ENCODE data around the gene SLC25A34. TPM values are rescaled to one million over a fixed set of nuclear protein-coding genes. Genes with fewer than 3 reads are reported as not detected.

The SLC25A34 gene
- total RNA-seq, 1 experiment from 2014 or later: 0.59 TPM

DNA sequence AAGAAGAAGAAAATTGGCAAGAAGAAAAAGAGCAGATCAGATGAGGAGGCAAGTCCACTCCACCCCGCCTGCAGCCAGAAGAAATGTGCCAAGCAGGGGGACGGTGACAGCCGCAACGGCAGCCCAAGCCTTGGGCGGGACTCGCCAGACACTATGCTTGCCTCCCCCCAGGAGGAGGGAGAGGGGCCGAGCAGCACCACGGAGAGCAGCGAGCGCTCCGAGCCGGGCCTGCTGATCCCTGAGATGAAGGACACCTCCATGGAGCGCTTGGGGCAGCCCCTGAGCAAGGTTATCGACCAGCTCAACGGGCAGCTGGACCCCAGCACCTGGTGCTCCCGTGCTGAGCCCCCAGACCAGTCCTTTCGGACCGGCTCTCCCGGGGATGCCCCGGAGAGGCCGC is 9.0 kb upstream of the SLC25A34 start:
- Histone ChIP-seq H3K36me3 (ENCODE audit: control insufficient read depth in 1 of 2, insufficient read depth in 2 of 2, low read length in 2 of 2) (peaks cover 0 to 7% of the 10 kb centered on the region in 2 experiments; a peak in 1 of 4 replicates), H3K4me1 (ENCODE audit: control insufficient read depth in 1 of 2, insufficient read depth in 2 of 2, low read length in 2 of 2) (peaks cover 0 to 5% of the 10 kb centered on the region in 2 experiments; a peak in 1 of 4 replicates), H3K9me3 (ENCODE audit: control insufficient read depth in 1 of 2, insufficient read depth in 1 of 2, low read depth in 1 of 2, low read length in 2 of 2) (no peaks in the 10 kb centered on the region), H3K4me3 (replicated peaks in 1 of 2; ENCODE audit: low read depth in 1 of 2, low read length in 2 of 2) (no peak overlapping the region), H3K27me3 (ENCODE audit: insufficient read depth, low read length) (no peaks in the 10 kb centered on the region), H4K20me1 (ENCODE audit: insufficient read depth) (no peaks in the 10 kb centered on the region), H3K9ac (ENCODE audit: low read length) (no peak overlapping the region), H3K9me2 (ENCODE audit: insufficient read depth) (no peaks in the 10 kb centered on the region), H3K4me2 (ENCODE audit: low read length) (no peak overlapping the region), H3K27ac (ENCODE audit: low read depth, low read length) (no peak overlapping the region), H3K79me2 (ENCODE audit: insufficient read depth, low read length) (no peaks in the 10 kb centered on the region), H2AFZ (ENCODE audit: low read depth, low read length, poor library complexity, severe bottlenecking) (no peak overlapping the region)
- ChIA-PET RAD21 (ENCODE audit: low non-redundant PET in 1 of 2, low total read pairs in 2 of 2, uncharacterized antibody in 2 of 2, unreplicated experiment in 2 of 2) (no interaction called here), CTCF (no interaction called here), POLR2A (no interaction called here)
- no peak for ATAC-seq
- BruUV-seq (replicated peaks): no TSS peak
- TF ChIP-seq SRF (IDR thresholded peaks at IDR 0.05; ENCODE audit: low read depth): no peak
- no peak for TF ChIP-seq SP1 (IDR thresholded peaks at IDR 0.05; ENCODE audit: low read depth)
- TF ChIP-seq, protein P1, sequence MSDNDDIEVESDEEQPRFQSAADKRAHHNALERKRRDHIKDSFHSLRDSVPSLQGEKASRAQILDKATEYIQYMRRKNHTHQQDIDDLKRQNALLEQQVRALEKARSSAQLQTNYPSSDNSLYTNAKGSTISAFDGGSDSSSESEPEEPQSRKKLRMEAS (IDR thresholded peaks at IDR 0.05): no peak
- TF ChIP-seq POLR2A (IDR thresholded peaks at IDR 0.05; ENCODE audit: borderline replicate concordance, extremely low read depth, insufficient read depth, insufficient read length): no peak
- TF ChIP-seq RAD21 (IDR thresholded peaks at IDR 0.05; ENCODE audit: low read depth): no peak
- TF ChIP-seq YY1 (IDR thresholded peaks at IDR 0.05; ENCODE audit: extremely low read depth, insufficient replicate concordance, low read depth, low read length): no peak
- TF ChIP-seq CBX3 (IDR thresholded peaks at IDR 0.05; ENCODE audit: low read depth): no peak
- no peak for TF ChIP-seq EZH2 (IDR thresholded peaks at IDR 0.05)
- no peak for TF ChIP-seq SIN3A (IDR thresholded peaks at IDR 0.05; ENCODE audit: low read depth)
- TF ChIP-seq FOSL1 (IDR thresholded peaks at IDR 0.05; ENCODE audit: low read depth): no peak
- TF ChIP-seq, protein P2, sequence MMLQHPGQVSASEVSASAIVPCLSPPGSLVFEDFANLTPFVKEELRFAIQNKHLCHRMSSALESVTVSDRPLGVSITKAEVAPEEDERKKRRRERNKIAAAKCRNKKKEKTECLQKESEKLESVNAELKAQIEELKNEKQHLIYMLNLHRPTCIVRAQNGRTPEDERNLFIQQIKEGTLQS (IDR thresholded peaks at IDR 0.05): no peak
- TF ChIP-seq, protein P3, sequence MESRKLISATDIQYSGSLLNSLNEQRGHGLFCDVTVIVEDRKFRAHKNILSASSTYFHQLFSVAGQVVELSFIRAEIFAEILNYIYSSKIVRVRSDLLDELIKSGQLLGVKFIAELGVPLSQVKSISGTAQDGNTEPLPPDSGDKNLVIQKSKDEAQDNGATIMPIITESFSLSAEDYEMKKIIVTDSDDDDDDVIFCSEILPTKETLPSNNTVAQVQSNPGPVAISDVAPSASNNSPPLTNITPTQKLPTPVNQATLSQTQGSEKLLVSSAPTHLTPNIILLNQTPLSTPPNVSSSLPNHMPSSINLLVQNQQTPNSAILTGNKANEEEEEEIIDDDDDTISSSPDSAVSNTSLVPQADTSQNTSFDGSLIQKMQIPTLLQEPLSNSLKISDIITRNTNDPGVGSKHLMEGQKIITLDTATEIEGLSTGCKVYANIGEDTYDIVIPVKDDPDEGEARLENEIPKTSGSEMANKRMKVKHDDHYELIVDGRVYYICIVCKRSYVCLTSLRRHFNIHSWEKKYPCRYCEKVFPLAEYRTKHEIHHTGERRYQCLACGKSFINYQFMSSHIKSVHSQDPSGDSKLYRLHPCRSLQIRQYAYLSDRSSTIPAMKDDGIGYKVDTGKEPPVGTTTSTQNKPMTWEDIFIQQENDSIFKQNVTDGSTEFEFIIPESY (IDR thresholded peaks at IDR 0.05; ENCODE audit: extremely low read depth, insufficient replicate concordance, low read length): no peak
- TF ChIP-seq, protein P4, sequence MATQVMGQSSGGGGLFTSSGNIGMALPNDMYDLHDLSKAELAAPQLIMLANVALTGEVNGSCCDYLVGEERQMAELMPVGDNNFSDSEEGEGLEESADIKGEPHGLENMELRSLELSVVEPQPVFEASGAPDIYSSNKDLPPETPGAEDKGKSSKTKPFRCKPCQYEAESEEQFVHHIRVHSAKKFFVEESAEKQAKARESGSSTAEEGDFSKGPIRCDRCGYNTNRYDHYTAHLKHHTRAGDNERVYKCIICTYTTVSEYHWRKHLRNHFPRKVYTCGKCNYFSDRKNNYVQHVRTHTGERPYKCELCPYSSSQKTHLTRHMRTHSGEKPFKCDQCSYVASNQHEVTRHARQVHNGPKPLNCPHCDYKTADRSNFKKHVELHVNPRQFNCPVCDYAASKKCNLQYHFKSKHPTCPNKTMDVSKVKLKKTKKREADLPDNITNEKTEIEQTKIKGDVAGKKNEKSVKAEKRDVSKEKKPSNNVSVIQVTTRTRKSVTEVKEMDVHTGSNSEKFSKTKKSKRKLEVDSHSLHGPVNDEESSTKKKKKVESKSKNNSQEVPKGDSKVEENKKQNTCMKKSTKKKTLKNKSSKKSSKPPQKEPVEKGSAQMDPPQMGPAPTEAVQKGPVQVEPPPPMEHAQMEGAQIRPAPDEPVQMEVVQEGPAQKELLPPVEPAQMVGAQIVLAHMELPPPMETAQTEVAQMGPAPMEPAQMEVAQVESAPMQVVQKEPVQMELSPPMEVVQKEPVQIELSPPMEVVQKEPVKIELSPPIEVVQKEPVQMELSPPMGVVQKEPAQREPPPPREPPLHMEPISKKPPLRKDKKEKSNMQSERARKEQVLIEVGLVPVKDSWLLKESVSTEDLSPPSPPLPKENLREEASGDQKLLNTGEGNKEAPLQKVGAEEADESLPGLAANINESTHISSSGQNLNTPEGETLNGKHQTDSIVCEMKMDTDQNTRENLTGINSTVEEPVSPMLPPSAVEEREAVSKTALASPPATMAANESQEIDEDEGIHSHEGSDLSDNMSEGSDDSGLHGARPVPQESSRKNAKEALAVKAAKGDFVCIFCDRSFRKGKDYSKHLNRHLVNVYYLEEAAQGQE (IDR thresholded peaks at IDR 0.05; ENCODE audit: low read depth): no peak
- no peak for TF ChIP-seq ELF1 (IDR thresholded peaks at IDR 0.05; ENCODE audit: borderline replicate concordance, low read depth)
- TF ChIP-seq ZNF274 (IDR thresholded peaks at IDR 0.05; ENCODE audit: low read depth, low read length): no peak
- intact Hi-C loops (cut with micrococcal nuclease): no loop called here
- DNase-seq (ENCODE audit: low read depth, low spot score): no peak

Data from HCT116 (cell line).